Left colon (tissue), 2 donors: ENCODE results near the gene NCAN. TPM values are rescaled to one million over a fixed set of nuclear protein-coding genes. Genes with fewer than 3 reads are reported as not detected.
"Not testable (repeated sequence)": the region's sequence is repeated elsewhere in the genome, so short reads cannot be mapped to it uniquely, and the experiment has no call there.

Source experiments
- ATAC-seq: fragments of 200-7000 bp; cut with Tn5 transposase; one replicate; pipeline ENCODE4 v1.9.1; 2020; ENCODE audit warnings: mild to moderate bottlenecking, moderate library complexity
- DNase-seq, 2 donors: peaks; one replicate each; pipeline ENCODE4 v3.0.0-alpha.2; 2020
- intact Hi-C, 2 donors: fragments of 100-400 bp; cut with DNase I in 1 of 2; cut with micrococcal nuclease in 1 of 2; formaldehyde crosslinking; loops; one replicate each; pipeline versions ENCODE4 v1.11.2 to v1.14.0; 2022; cut with DNase I, micrococcal nuclease
- long read RNA-seq: library from polyadenylated mRNA; unstranded; transcript quantifications from one replicate; pipeline ENCODE4 v2.0.0, GENCODE V29; 2021
- total RNA-seq, 2 donors: library from RNA; stranded (reverse); fragmentation: NEBNext Ultra II Directional; extraction: Animal tissue kit (Norgen Biotek cat#: 25700); gene quantifications; one replicate each; pipeline ENCODE4 v1.2.1, GENCODE V29; 2021
- donor health status: DM: no; HTN: no; CAD: no.
- donor health status: DM: yes; HTN: yes; CAD: no.

Gene NCAN
- total RNA-seq: not detected
- long read RNA-seq: 0 reads

GRCh38 chr19:19211499-19212420 is at the start of gene NCAN:
Gene NCAN, plus strand, starts transcription at chr19:19211958. Its CDS starts 4,996 bp downstream, at chr19:19216954.
- intact Hi-C loops: no loop called here

GRCh38 chr19:19162495-19162894 is 49.3 kb upstream of the NCAN start:
- ATAC-seq: no peak
- intact Hi-C loops: no loop called here

More at GRCh38 chr19:19211499-19212420, at the start of gene NCAN:
- ATAC-seq (no peak), DNase-seq (no peak)

GRCh38 chr19:19165396-19165795 is 46.4 kb upstream of the NCAN start:
- ATAC-seq: no peak
- intact Hi-C loops: no loop called here
- DNase-seq: no peak

More at GRCh38 chr19:19162495-19162894, 49.3 kb upstream of the NCAN start:
- DNase-seq: no peak

GRCh38 chr19:19167612-19168011 is 44.1 kb upstream of the NCAN start:
- intact Hi-C loops: no loop called here

GRCh38 chr19:19169236-19170052 is 42.3 kb upstream of the NCAN start:
- ATAC-seq (no peak), DNase-seq (no peak)
- intact Hi-C loops: no loop called here

More at GRCh38 chr19:19167612-19168011, 44.1 kb upstream of the NCAN start:
- DNase-seq (no peak), ATAC-seq (no peak)

GRCh38 chr19:19170053-19170872 is 41.5 kb upstream of the NCAN start, which contains the start of gene MEF2B:
Gene MEF2B, minus strand, starts transcription at chr19:19170263. Its CDS starts 19,528 bp downstream, at chr19:19150735.
- DNase-seq: peak; percentile 83 to 90
- intact Hi-C loops: no loop called here
- peak; percentile 97 for ATAC-seq

- intact Hi-C loops: no loop called here
- DNase-seq: no peak
- no peak for ATAC-seq
Observed at GRCh38 chr19:19170873-19171672, 40.7 kb upstream of the NCAN start.

GRCh38 chr19:19171821-19172532 is 39.8 kb upstream of the NCAN start:
- no peak for DNase-seq
- intact Hi-C loops: no loop called here
- no peak for ATAC-seq

- intact Hi-C loops, DNase-seq, ATAC-seq: not testable (repeated sequence)
Observed at GRCh38 chr19:19173243-19173642, 38.5 kb upstream of the NCAN start.

- DNase-seq: no peak
- intact Hi-C loops: no loop called here
- no peak for ATAC-seq
Observed at GRCh38 chr19:19176950-19177349, 34.8 kb upstream of the NCAN start.

GRCh38 chr19:19179548-19180441 is 32.0 kb upstream of the NCAN start:
- ATAC-seq: peak; percentile 6
- no peak for DNase-seq
- intact Hi-C loops: no loop called here

- no peak for DNase-seq
- no peak for ATAC-seq
- intact Hi-C loops: no loop called here
Observed at GRCh38 chr19:19181488-19181998, 30.2 kb upstream of the NCAN start.

- intact Hi-C loops: no loop called here
Observed at GRCh38 chr19:19185853-19186740, 25.7 kb upstream of the NCAN start.

GRCh38 chr19:19186742-19187141 is 25.0 kb upstream of the NCAN start:
- no peak for DNase-seq
- intact Hi-C loops: no loop called here
- no peak for ATAC-seq

More at GRCh38 chr19:19185853-19186740, 25.7 kb upstream of the NCAN start:
- ATAC-seq: peak; percentile 89
- DNase-seq: peak in 1 of 2 donors; percentile 41

- intact Hi-C loops: loop anchor here in 1 of 2 donors (5.0 kb wide), 1 partner anchor 216 kb away; the partner anchor contains the start of gene GATAD2A
- ATAC-seq (no peak), DNase-seq (no peak)
Observed at GRCh38 chr19:19191768-19192077, 20.0 kb upstream of the NCAN start.
